HCT116 (cell line): Measurements from ENCODE around the gene C5orf58. TPM values are rescaled to one million over a fixed set of nuclear protein-coding genes. Genes with fewer than 3 reads are reported as not detected.

Experiments
- ATAC-seq: fragments of 200-7000 bp; cut with Tn5 transposase; 2 replicates; pipeline ENCODE4 v1.9.1; 2020; ENCODE audit warnings: mild to moderate bottlenecking, moderate library complexity
- BruUV-seq: library from RNA; stranded (reverse); fragments of 400-500 nt; replicated peaks from 2 replicates; lab custom pipeline; 2021; lab: Mats Ljungman, UMichigan
- CTCF ChIA-PET: fragments of 300-600 bp; sonication (Branson Sonifier 250); formaldehyde crosslinking; loops from one replicate; lab custom pipeline; 2021; ENCODE audit warnings: antibody characterized with exemption; lab: Charles Lee
- POLR2A ChIA-PET: fragments of 300-600, 350-600 bp; sonication (Branson Sonifier 250); formaldehyde crosslinking; loops from one replicate; lab custom pipeline; 2021; ENCODE audit warnings: antibody characterized with exemption; lab: Charles Lee
- RAD21 ChIA-PET, 2 experiments: fragments of 300-600 bp; sonication (Branson Sonifier 250); formaldehyde crosslinking; loops; one replicate each; lab custom pipeline; 2023; ENCODE audit warnings: low total read pairs in 2 of 2; ENCODE audit not compliant: uncharacterized antibody in 2 of 2, unreplicated experiment in 2 of 2, low non-redundant PET in 1 of 2; lab: Charles Lee
- DNase-seq: peaks from one replicate; pipeline ENCODE4 v3.0.0-alpha.2; 2010; ENCODE audit warnings: low read depth, low spot score
- H2AFZ ChIP-seq: fragments of 200-600 bp; shearing (Covaris generic), sonication (generic); 2 replicates; pipeline ENCODE4 v1.6.1; 2017; ENCODE audit warnings: low read depth, mixed run types, mixed read lengths, antibody characterized with exemption, low read length; ENCODE audit not compliant: poor library complexity, severe bottlenecking
- H3K27ac ChIP-seq: 2 replicates; pipeline ENCODE4 v1.5.1; 2012; ENCODE audit warnings: low read depth, low read length
- H3K27me3 ChIP-seq: fragments of 200-600 bp; sonication (generic); 2 replicates; pipeline ENCODE4 v1.6.1; 2016; ENCODE audit warnings: mixed run types, low read length, mixed read lengths; ENCODE audit not compliant: insufficient read depth
- H3K36me3 ChIP-seq, 2 experiments: fragments of 200-500 bp in 1 of 2; fragments of 200-600 bp in 1 of 2; sonication (Bioruptor generic) in 1 of 2; sonication (generic) in 1 of 2; 2 replicates each; pipeline versions ENCODE4 v1.5.1 to v1.6.1; 2014 to 2016; ENCODE audit warnings: low read length in 2 of 2, inconsistent platforms in 1 of 2, mixed read lengths in 1 of 2, mixed run types in 1 of 2; ENCODE audit not compliant: insufficient read depth in 2 of 2, control insufficient read depth in 1 of 2
- H3K4me1 ChIP-seq, 2 experiments: fragments of 200-600 bp in 1 of 2; sonication (generic) in 1 of 2; 2 replicates each; pipeline versions ENCODE4 v1.5.1 to v1.6.1; 2012 to 2017; ENCODE audit warnings: low read length in 2 of 2, inconsistent platforms in 1 of 2, mild to moderate bottlenecking in 1 of 2, mixed read lengths in 1 of 2, mixed run types in 1 of 2, moderate library complexity in 1 of 2; ENCODE audit not compliant: insufficient read depth in 2 of 2, control insufficient read depth in 1 of 2
- H3K4me2 ChIP-seq: fragments of 200-600 bp; sonication (generic); 2 replicates; pipeline ENCODE4 v1.6.1; 2017; ENCODE audit warnings: mixed run types, low read length, mixed read lengths
- H3K4me3 ChIP-seq, 2 experiments: fragments of 200-600 bp in 1 of 2; sonication (generic) in 1 of 2; replicated peaks in 1 of 2; 2 replicates each; pipeline ENCODE4 v1.5.1; 2011 to 2016; ENCODE audit warnings: low read length in 2 of 2, control low read depth in 1 of 2, low read depth in 1 of 2, mild to moderate bottlenecking in 1 of 2, mixed read lengths in 1 of 2, mixed run types in 1 of 2
- H3K79me2 ChIP-seq: fragments of 200-600 bp; sonication (generic); 2 replicates; pipeline ENCODE4 v1.6.1; 2017; ENCODE audit warnings: mild to moderate bottlenecking, mixed run types, low read length, moderate library complexity, mixed read lengths; ENCODE audit not compliant: insufficient read depth
- H3K9ac ChIP-seq: fragments of 200-600 bp; sonication (generic); 2 replicates; pipeline ENCODE4 v1.6.1; 2016; ENCODE audit warnings: low read length, mixed read lengths
- H3K9me2 ChIP-seq: fragments of 200-600 bp; sonication (generic), shearing (Covaris generic); 2 replicates; pipeline ENCODE4 v1.6.1; 2017; ENCODE audit warnings: mixed run types, mild to moderate bottlenecking, moderate library complexity; ENCODE audit not compliant: insufficient read depth
- H3K9me3 ChIP-seq, 2 experiments: fragments of 200-500 bp in 1 of 2; fragments of 200-600 bp in 1 of 2; sonication (Bioruptor generic) in 1 of 2; sonication (generic) in 1 of 2; 2 replicates each; pipeline ENCODE4 v1.6.1; 2014 to 2017; ENCODE audit warnings: low read length in 2 of 2, mixed read lengths in 2 of 2, inconsistent platforms in 1 of 2, low read depth in 1 of 2, mild to moderate bottlenecking in 1 of 2, mixed run types in 1 of 2, moderate library complexity in 1 of 2; ENCODE audit not compliant: control insufficient read depth in 1 of 2, insufficient read depth in 1 of 2
- H4K20me1 ChIP-seq: fragments of 200-600 bp; sonication (generic), shearing (Covaris generic); 2 replicates; pipeline ENCODE4 v1.6.1; 2017; ENCODE audit warnings: mixed run types, mild to moderate bottlenecking, moderate library complexity; ENCODE audit not compliant: insufficient read depth
- CTCF ChIP-seq, 3 experiments: fragments of 200-600 bp in 1 of 3; sonication (generic) in 1 of 3; IDR thresholded peaks in 2 of 3; conservative IDR thresholded peaks in 1 of 3; 2 replicates each; pipeline ENCODE4 v1.5.1; 2012 to 2017; ENCODE audit warnings: low read depth in 2 of 3, low read length in 2 of 3, antibody characterized with exemption in 1 of 3, borderline replicate concordance in 1 of 3, control low read depth in 1 of 3, mild to moderate bottlenecking in 1 of 3, mixed read lengths in 1 of 3, mixed run types in 1 of 3, moderate library complexity in 1 of 3; ENCODE audit not compliant: insufficient read depth in 1 of 3
- MAX ChIP-seq: IDR thresholded peaks from 2 replicates; pipeline ENCODE4 v1.6.1; 2012
- REST ChIP-seq: IDR thresholded peaks from 2 replicates; pipeline ENCODE4 v1.6.1; 2012; ENCODE audit warnings: low read depth
- ZFX ChIP-seq: fragments of 450-650 bp; IDR thresholded peaks from 2 replicates; pipeline ENCODE4 v1.6.1; 2017
- intact Hi-C: fragments of 100-400 bp; cut with micrococcal nuclease; formaldehyde crosslinking; loops from 2 replicates; pipeline ENCODE4 v1.10.0; 2022
- total RNA-seq: library from RNA; stranded (reverse); gene quantifications from one replicate; pipeline ENCODE4 v1.2.1, GENCODE V29; 2021; ENCODE audit not compliant: unreplicated experiment

Gene C5orf58
- total RNA-seq, 1 experiment from 2014 or later: not detected

- Histone ChIP-seq H3K4me3 (no peak overlapping the region), H3K9ac (no peak overlapping the region), H3K79me2 (no peaks in the 10 kb centered on the region), H4K20me1 (no peaks in the 10 kb centered on the region), H3K27ac (no peak overlapping the region), H3K9me3 (no peaks in the 10 kb centered on the region), H3K4me1 (no peaks in the 10 kb centered on the region), H3K36me3 (no peaks in the 10 kb centered on the region), H3K9me2 (no peaks in the 10 kb centered on the region), H3K27me3 (peaks cover 36% of the 10 kb centered on the region), H3K4me2 (no peak overlapping the region), H2AFZ (no peak overlapping the region)
- no peak for ATAC-seq
- no TSS peak for BruUV-seq
- DNase-seq: no peak
- RAD21 ChIA-PET: no interaction called here
- intact Hi-C loops: no loop called here
- POLR2A ChIA-PET: no interaction called here
- no peak for TF ChIP-seq REST
- no peak for TF ChIP-seq ZFX
- TF ChIP-seq MAX: no peak
- TF ChIP-seq CTCF (IDR thresholded peaks at IDR 0.05 in 2 of 3, conservative IDR thresholded peaks at IDR 0.05 in 1 of 3; ENCODE audit: borderline replicate concordance in 1 of 3, insufficient read depth in 1 of 3, low read depth in 2 of 3, low read length in 2 of 3): no peak
- CTCF ChIA-PET: no interaction called here
Observed at GRCh38 chr5:170192829-170193228, 40.0 kb upstream of the C5orf58 start.
